ENCODE data around the gene FST. TPM values are rescaled to one million over a fixed set of nuclear protein-coding genes. Genes with fewer than 3 reads are reported as not detected.

Gene FST
- total RNA-seq, 1 donor from 2014 or later = not detected

- intact Hi-C loops (cut with micrococcal nuclease) = no loop called here
Observed at GRCh38 chr5:53472720-53473510, 7.5 kb upstream of the FST start.

GRCh38 chr5:53473633-53474032 lies 6.8 kb upstream of the FST start:
- intact Hi-C loops (cut with micrococcal nuclease) = no loop called here

GRCh38 chr5:53475320-53475719 lies 5.1 kb upstream of the FST start:
- intact Hi-C loops (cut with micrococcal nuclease) = no loop called here

- intact Hi-C loops (cut with micrococcal nuclease) = no loop called here
Observed at GRCh38 chr5:53476019-53476418, 4.4 kb upstream of the FST start.

- intact Hi-C loops (cut with micrococcal nuclease) = no loop called here
Observed at GRCh38 chr5:53476531-53477480, 3.6 kb upstream of the FST start.

- intact Hi-C loops (cut with micrococcal nuclease) = loop anchor here (1.0 to 2.0 kb wide), 4 partner anchors 82 to 751 kb away; partner anchors contain the start of gene NDUFS4
Observed at GRCh38 chr5:53478411-53479044, 1.9 kb upstream of the FST start.

GRCh38 chr5:53479045-53479589 lies 1.3 kb upstream of the FST start:
- intact Hi-C loops (cut with micrococcal nuclease) = loop anchor here (2.0 kb wide), 1 partner anchor 514 kb away; no protein-coding TSS in a partner anchor

- intact Hi-C loops (cut with micrococcal nuclease) = loop anchor here (2.0 to 10.0 kb wide), 4 partner anchors 373 to 1152 kb away; partner anchors contain the start of gene MOCS2
Observed at GRCh38 chr5:53479590-53480415, 626 bp upstream of the FST start.

GRCh38 chr5:53481159-53481886 lies 894 bp downstream of the FST start:
- intact Hi-C loops (cut with micrococcal nuclease) = loop anchor here (5.0 to 10.0 kb wide), 3 partner anchors 374 to 1151 kb away; partner anchors contain the start of gene MOCS2

- intact Hi-C loops (cut with micrococcal nuclease) = loop anchor here (1.0 to 10.0 kb wide), 6 partner anchors 78 to 1150 kb away; partner anchors contain the start of genes ARL15, MOCS2 and NDUFS4
Observed at GRCh38 chr5:53481887-53482716, 1.7 kb downstream of the FST start.

GRCh38 chr5:53482717-53483638 lies 2.5 kb downstream of the FST start:
- intact Hi-C loops (cut with micrococcal nuclease) = loop anchor here (1.0 to 10.0 kb wide), 6 partner anchors 77 to 1149 kb away; partner anchors contain the start of genes ARL15, MOCS2 and NDUFS4

- intact Hi-C loops (cut with micrococcal nuclease) = loop anchor here (10.0 kb wide), 1 partner anchor 927 kb away; no protein-coding TSS in a partner anchor
Observed at GRCh38 chr5:53487436-53487835, 7.0 kb downstream of the FST start.

GRCh38 chr5:53488195-53488722 lies 7.8 kb downstream of the FST start:
- intact Hi-C loops (cut with micrococcal nuclease) = loop anchor here (10.0 kb wide), 1 partner anchor 927 kb away; no protein-coding TSS in a partner anchor

GRCh38 chr5:53490747-53491146 lies 10.3 kb downstream of the FST start:
- intact Hi-C loops (cut with micrococcal nuclease) = no loop called here

GRCh38 chr5:53501054-53501453 lies 20.6 kb downstream of the FST start:
- intact Hi-C loops (cut with micrococcal nuclease) = no loop called here

GRCh38 chr5:53503562-53504218 lies 23.3 kb downstream of the FST start:
- intact Hi-C loops (cut with micrococcal nuclease) = no loop called here

Data from T-helper 1 cell treated with Interleukin-12 subunit alpha and Interleukin-12 subunit beta and Interleukin-4 antibody, amounts not matched to agents 30 ng/mL and 1 ng/mL, for 36 hours (primary cell).